K562 (cell line): ENCODE data around the gene B4GALT5.

Experiments used
- PHF8 ChIP-seq: fragments of 200-600 bp; sonication (generic); IDR thresholded peaks from 2 replicates; pipeline ENCODE4 v1.6.1; 2012; ENCODE audit warnings: mixed run types, mild to moderate bottlenecking, inconsistent platforms, low read length, moderate library complexity, borderline replicate concordance
- POLR2A ChIP-seq: fragments of 450-650 bp; conservative IDR thresholded peaks from 2 replicates; pipeline ENCODE4 v1.6.1; 2016
- SETDB1 ChIP-seq: IDR thresholded peaks from one replicate; pipeline ENCODE4 v1.6.1; 2012; ENCODE audit warnings: low read length, control low read depth, inconsistent platforms
- SRSF7 ChIP-seq: fragments of 200-400 bp; formaldehyde crosslinking; optimal IDR thresholded peaks from 2 replicates; pipeline ENCODE3; 2017; ENCODE audit warnings: mild to moderate bottlenecking, low read depth, low read length
- XRCC3 ChIP-seq: fragments of 450-650 bp; IDR thresholded peaks from 2 replicates; pipeline ENCODE4 v1.6.1; 2017; ENCODE audit warnings: mild to moderate bottlenecking, moderate library complexity
- ZNF174 ChIP-seq: fragments of 250-450 bp; sonication (Bioruptor Pico); IDR thresholded peaks from 2 replicates; pipeline ENCODE4 v1.4.0; 2020; ENCODE audit warnings: mild to moderate bottlenecking
- TF ChIP-seq, protein P1 (sequence below): sonication (generic); formaldehyde crosslinking; IDR thresholded peaks from 2 replicates; pipeline ENCODE4 v1.8.1; 2023; ENCODE audit warnings: mild to moderate bottlenecking, missing genetic modification reagents

DNA sequence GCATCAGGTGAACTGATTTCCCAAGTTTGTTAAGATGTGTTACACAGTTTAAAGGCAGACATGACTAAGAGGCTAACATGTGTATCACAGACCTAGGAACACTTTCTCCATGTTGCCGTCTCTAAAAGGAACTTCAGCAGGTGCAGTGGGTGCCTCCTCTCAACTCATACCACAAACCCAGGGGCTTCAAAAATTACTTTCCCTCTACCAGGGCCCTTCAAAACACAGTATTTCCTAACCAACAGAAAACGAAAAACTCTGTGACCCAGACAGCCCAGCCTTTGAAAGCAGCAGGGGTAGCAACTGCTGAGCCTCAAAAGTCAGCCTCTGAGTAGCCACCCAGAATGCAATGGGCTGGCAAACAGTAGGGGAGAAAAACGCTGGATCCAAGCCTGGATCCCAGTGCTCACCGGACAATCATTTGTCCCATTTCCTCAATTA is 28.5 kb downstream of the B4GALT5 start:
- TF ChIP-seq ZNF174 (CRISPR knock-in tag) (no peak), SETDB1 (no peak), SRSF7 (no peak), POLR2A (no peak), PHF8 (no peak), XRCC3 (no peak)
- TF ChIP-seq, protein P1, sequence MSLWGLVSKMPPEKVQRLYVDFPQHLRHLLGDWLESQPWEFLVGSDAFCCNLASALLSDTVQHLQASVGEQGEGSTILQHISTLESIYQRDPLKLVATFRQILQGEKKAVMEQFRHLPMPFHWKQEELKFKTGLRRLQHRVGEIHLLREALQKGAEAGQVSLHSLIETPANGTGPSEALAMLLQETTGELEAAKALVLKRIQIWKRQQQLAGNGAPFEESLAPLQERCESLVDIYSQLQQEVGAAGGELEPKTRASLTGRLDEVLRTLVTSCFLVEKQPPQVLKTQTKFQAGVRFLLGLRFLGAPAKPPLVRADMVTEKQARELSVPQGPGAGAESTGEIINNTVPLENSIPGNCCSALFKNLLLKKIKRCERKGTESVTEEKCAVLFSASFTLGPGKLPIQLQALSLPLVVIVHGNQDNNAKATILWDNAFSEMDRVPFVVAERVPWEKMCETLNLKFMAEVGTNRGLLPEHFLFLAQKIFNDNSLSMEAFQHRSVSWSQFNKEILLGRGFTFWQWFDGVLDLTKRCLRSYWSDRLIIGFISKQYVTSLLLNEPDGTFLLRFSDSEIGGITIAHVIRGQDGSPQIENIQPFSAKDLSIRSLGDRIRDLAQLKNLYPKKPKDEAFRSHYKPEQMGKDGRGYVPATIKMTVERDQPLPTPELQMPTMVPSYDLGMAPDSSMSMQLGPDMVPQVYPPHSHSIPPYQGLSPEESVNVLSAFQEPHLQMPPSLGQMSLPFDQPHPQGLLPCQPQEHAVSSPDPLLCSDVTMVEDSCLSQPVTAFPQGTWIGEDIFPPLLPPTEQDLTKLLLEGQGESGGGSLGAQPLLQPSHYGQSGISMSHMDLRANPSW (CRISPR knock-in tag) = no peak
